Stimulated activated CD8-positive, alpha-beta memory T cell treated with anti-CD3 and anti-CD28 coated beads, Interleukin-12 subunit alpha, Interleukin-12 subunit beta, amount 100 ng/mL, for 24 hours (primary cell): ENCODE data around the gene IDH3B.
"Not testable (repeated sequence)": the region's sequence is repeated elsewhere in the genome, so short reads cannot be mapped to it uniquely, and the experiment has no call there.

Experiments used
- DNase-seq: peaks from one replicate; pipeline ENCODE4 v3.0.0-alpha.2; 2020; ENCODE audit errors: extremely low read depth

IDH3B gene

GRCh38 chr20:2694519-2694918, 30.5 kb upstream of the IDH3B start:
- no peak for DNase-seq

- DNase-seq: no peak
Observed at GRCh38 chr20:2694008-2694471, 30.0 kb upstream of the IDH3B start.

GRCh38 chr20:2693286-2694007, 29.4 kb upstream of the IDH3B start:
- no peak for DNase-seq

- no peak for DNase-seq
Observed at GRCh38 chr20:2692886-2693285, 28.9 kb upstream of the IDH3B start.

GRCh38 chr20:2692036-2692885, 28.2 kb upstream of the IDH3B start, which contains the start of gene EBF4:
TSS of gene EBF4 (plus strand) at chr20:2692780. CDS start at chr20:2693646, 866 bp downstream.
- DNase-seq: no peak

GRCh38 chr20:2691663-2692035, 27.6 kb upstream of the IDH3B start:
- no peak for DNase-seq

GRCh38 chr20:2691127-2691526, 27.1 kb upstream of the IDH3B start:
- DNase-seq: no peak

GRCh38 chr20:2690718-2691117, 26.7 kb upstream of the IDH3B start:
- no peak for DNase-seq

- DNase-seq: no peak
Observed at GRCh38 chr20:2690213-2690612, 26.2 kb upstream of the IDH3B start.

- DNase-seq: peak; percentile 34
Observed at GRCh38 chr20:2688041-2688591, 24.1 kb upstream of the IDH3B start.

GRCh38 chr20:2687514-2687913, 23.5 kb upstream of the IDH3B start:
- no peak for DNase-seq

GRCh38 chr20:2684817-2685216, 20.8 kb upstream of the IDH3B start:
- not testable (repeated sequence) for DNase-seq

- DNase-seq: not testable (repeated sequence)
Observed at GRCh38 chr20:2682040-2682439, 18.0 kb upstream of the IDH3B start.

- DNase-seq: no peak
Observed at GRCh38 chr20:2680046-2680445, 16.0 kb upstream of the IDH3B start.

GRCh38 chr20:2673453-2673852, 9.4 kb upstream of the IDH3B start:
- DNase-seq: no peak

GRCh38 chr20:2672446-2672845, 8.4 kb upstream of the IDH3B start:
- no peak for DNase-seq

GRCh38 chr20:2671977-2672376, 8.0 kb upstream of the IDH3B start:
- no peak for DNase-seq

GRCh38 chr20:2663364-2663886, 591 bp downstream of the IDH3B start:
- no peak for DNase-seq

- no peak for DNase-seq
Observed at GRCh38 chr20:2659547-2659946, 4.5 kb downstream of the IDH3B start.

GRCh38 chr20:2658414-2659354, 5.3 kb downstream of the IDH3B start:
- DNase-seq: no peak

GRCh38 chr20:2657674-2658073, 6.3 kb downstream of the IDH3B start:
- no peak for DNase-seq
